ENCODE data around the gene RNF128.

RNF128 gene
- total RNA-seq, result 0 to 0.24 (median 0.08) reads per million in 4 donors

GRCh38 chrX:106726485-106727437 lies at the start of gene RNF128:
TSS of gene RNF128 (plus strand) at chrX:106726701. CDS start at chrX:106726914, 213 bp downstream.
- DNase-seq, result peak in 3 of 5 donors; percentile 2 to 4 (median 3)

- DNase-seq, result no peak
These were observed 45.8 kb upstream of the RNF128 start for GRCh38 chrX:106680716-106681115.

GRCh38 chrX:106684207-106684606 lies 42.3 kb upstream of the RNF128 start:
- no peak for DNase-seq

GRCh38 chrX:106692425-106693065 lies 34.0 kb upstream of the RNF128 start:
- DNase-seq, result no peak

- no peak for DNase-seq
These were observed 30.0 kb upstream of the RNF128 start for GRCh38 chrX:106696502-106696901.

- no peak for DNase-seq
These were observed 27.8 kb upstream of the RNF128 start for GRCh38 chrX:106698693-106699092.

- DNase-seq, result no peak
These were observed 23.9 kb upstream of the RNF128 start for GRCh38 chrX:106702636-106703035.

GRCh38 chrX:106706466-106706865 lies 20.0 kb upstream of the RNF128 start:
- no peak for DNase-seq

- DNase-seq, result no peak
These were observed 18.6 kb upstream of the RNF128 start for GRCh38 chrX:106707771-106708454.

- no peak for DNase-seq
These were observed 15.7 kb upstream of the RNF128 start for GRCh38 chrX:106710771-106711170.

- DNase-seq, result no peak
These were observed 15.1 kb upstream of the RNF128 start for GRCh38 chrX:106711375-106711774.

GRCh38 chrX:106716004-106716403 lies 10.5 kb upstream of the RNF128 start:
- no peak for DNase-seq

- no peak for DNase-seq
These were observed 10.0 kb upstream of the RNF128 start for GRCh38 chrX:106716463-106716862.

GRCh38 chrX:106718709-106719108 lies 7.8 kb upstream of the RNF128 start:
- DNase-seq, result no peak

GRCh38 chrX:106725931-106726330 lies 570 bp upstream of the RNF128 start:
- no peak for DNase-seq

GRCh38 chrX:106728337-106728736 lies 1.8 kb downstream of the RNF128 start:
- DNase-seq, result no peak

- no peak for DNase-seq
These were observed 3.9 kb downstream of the RNF128 start for GRCh38 chrX:106730401-106730800.

GRCh38 chrX:106731590-106731989 lies 5.1 kb downstream of the RNF128 start:
- no peak for DNase-seq

GRCh38 chrX:106734827-106735226 lies 8.3 kb downstream of the RNF128 start:
- DNase-seq, result no peak

- no peak for DNase-seq
These were observed 13.8 kb downstream of the RNF128 start for GRCh38 chrX:106740193-106740780.

- no peak for DNase-seq
These were observed 15.7 kb downstream of the RNF128 start for GRCh38 chrX:106742193-106742592.

GRCh38 chrX:106742805-106743204 lies 16.3 kb downstream of the RNF128 start:
- DNase-seq, result no peak

GRCh38 chrX:106748377-106748776 lies 21.9 kb downstream of the RNF128 start:
- no peak for DNase-seq

All from T-helper 1 cell (primary cell).